GM12878 (cell line): ENCODE results near the gene VTN.

Experiments used
- CTCF ChIP-seq, 3 experiments: IDR thresholded peaks in 2 of 3; conservative IDR thresholded peaks in 1 of 3; 2 replicates each; pipeline ENCODE4 v1.5.1; 2011; ENCODE audit warnings: low read depth in 3 of 3, low read length in 3 of 3, mild to moderate bottlenecking in 3 of 3, control low read depth in 2 of 3, moderate library complexity in 2 of 3, inconsistent platforms in 1 of 3, mixed read lengths in 1 of 3; ENCODE audit not compliant: control insufficient read depth in 2 of 3, insufficient read depth in 1 of 3; ENCODE audit errors: extremely low read depth in 1 of 3
- DPF2 ChIP-seq: fragments of 450-650 bp; IDR thresholded peaks from 2 replicates; pipeline ENCODE4 v1.6.1; 2017; ENCODE audit warnings: mild to moderate bottlenecking
- EGR1 ChIP-seq, 2 experiments: IDR thresholded peaks; 1 replicate in 1 of 2; 2 replicates in 1 of 2; pipeline ENCODE4 v1.6.1; 2011 to 2012; ENCODE audit warnings: low read depth in 2 of 2, low read length in 2 of 2, borderline replicate concordance in 1 of 2, mild to moderate bottlenecking in 1 of 2, moderate library complexity in 1 of 2
- NFXL1 ChIP-seq: fragments of 450-650 bp; IDR thresholded peaks from 2 replicates; pipeline ENCODE4 v1.6.1; 2017; ENCODE audit warnings: antibody characterized with exemption, mild to moderate bottlenecking, borderline replicate concordance
- NFYB ChIP-seq: IDR thresholded peaks from 2 replicates; pipeline ENCODE4 v1.6.1; 2011; ENCODE audit warnings: low read depth, mild to moderate bottlenecking, low read length, improper control_type of control experiment, moderate library complexity; ENCODE audit not compliant: insufficient read depth
- POLR2AphosphoS5 ChIP-seq: IDR thresholded peaks from 2 replicates; pipeline ENCODE4 v1.6.1; 2011; ENCODE audit warnings: mild to moderate bottlenecking, low read length, inconsistent platforms
- SKIL ChIP-seq: fragments of 450-650 bp; IDR thresholded peaks from 2 replicates; pipeline ENCODE4 v1.6.1; 2017; ENCODE audit warnings: mild to moderate bottlenecking, low read depth, inconsistent platforms; ENCODE audit not compliant: poor library complexity, severe bottlenecking
- ZNF207 ChIP-seq: fragments of 450-650 bp; IDR thresholded peaks from 2 replicates; pipeline ENCODE4 v1.6.1; 2014; ENCODE audit warnings: antibody characterized with exemption, mild to moderate bottlenecking, borderline replicate concordance

GRCh38 chr17:28324267-28324745, 45.8 kb downstream of the VTN start:
- no peak for TF ChIP-seq SKIL
- no peak for TF ChIP-seq NFXL1
- TF ChIP-seq EGR1 (IDR thresholded peaks at IDR 0.05; ENCODE audit: borderline replicate concordance in 1 of 2, low read depth in 2 of 2, low read length in 2 of 2): no peak
- TF ChIP-seq POLR2AphosphoS5: no peak
- no peak for TF ChIP-seq ZNF207
- TF ChIP-seq DPF2: no peak
- no peak for TF ChIP-seq CTCF (IDR thresholded peaks at IDR 0.05 in 2 of 3, conservative IDR thresholded peaks at IDR 0.05 in 1 of 3; ENCODE audit: control insufficient read depth in 2 of 3, extremely low read depth in 1 of 3, insufficient read depth in 1 of 3, low read depth in 3 of 3, low read length in 3 of 3)
- no peak for TF ChIP-seq NFYB
